ENCODE measurements around the gene CNIH1. TPM values are rescaled to one million over a fixed set of nuclear protein-coding genes. Genes with fewer than 3 reads are reported as not detected.
"Not testable (repeated sequence)": the region's sequence is repeated elsewhere in the genome, so short reads cannot be mapped to it uniquely, and the experiment has no call there.

The CNIH1 gene
- total and polyA plus RNA-seq, 5 donors from 2014 or later: 40.5 to 112 (median 94.5) TPM

DNA sequence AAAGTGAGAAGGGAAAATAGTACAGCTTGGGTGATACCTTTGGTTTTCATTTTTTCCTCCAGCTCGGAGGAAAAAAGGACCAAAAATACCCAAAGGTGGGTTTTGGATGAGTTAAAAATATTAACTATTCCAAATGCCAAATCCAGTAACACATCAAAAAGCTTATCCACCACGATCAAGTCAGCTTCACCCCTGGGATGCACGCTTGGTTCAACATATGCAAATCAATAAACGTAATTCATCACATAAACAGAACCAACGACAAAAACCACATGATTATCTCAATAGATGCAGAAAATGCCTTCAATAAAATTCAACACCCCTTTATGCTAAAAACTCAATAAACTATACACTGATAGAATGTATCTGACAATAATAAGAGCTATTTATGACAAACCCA, 62.3 kb downstream of the CNIH1 start:
- not testable (repeated sequence) for H3K4me3 ChIP-seq (ENCODE audit: low read depth, low read length); H3K27me3 ChIP-seq (ENCODE audit: control insufficient read depth, insufficient read depth, low read length); H3K9me3 ChIP-seq (ENCODE audit: control insufficient read depth in 2 of 2, low read length in 2 of 2); DNase-seq; H3K27ac ChIP-seq (ENCODE audit: insufficient read depth, low read length, poor library complexity, severe bottlenecking); H3K9me3 Mint-ChIP-seq; H3K4me1 ChIP-seq (ENCODE audit: control insufficient read depth, insufficient read depth, low read length, poor library complexity, severe bottlenecking); H3K36me3 ChIP-seq (ENCODE audit: control insufficient read depth, insufficient read depth, low read length); H3K4me3 Mint-ChIP-seq; H3K36me3 Mint-ChIP-seq; H3K27ac Mint-ChIP-seq; ATAC-seq (ENCODE audit: low read depth in 2 of 2); H3K4me1 Mint-ChIP-seq
- H3K27me3 Mint-ChIP-seq: peaks cover 46% of the 10 kb centered on the region

DNA sequence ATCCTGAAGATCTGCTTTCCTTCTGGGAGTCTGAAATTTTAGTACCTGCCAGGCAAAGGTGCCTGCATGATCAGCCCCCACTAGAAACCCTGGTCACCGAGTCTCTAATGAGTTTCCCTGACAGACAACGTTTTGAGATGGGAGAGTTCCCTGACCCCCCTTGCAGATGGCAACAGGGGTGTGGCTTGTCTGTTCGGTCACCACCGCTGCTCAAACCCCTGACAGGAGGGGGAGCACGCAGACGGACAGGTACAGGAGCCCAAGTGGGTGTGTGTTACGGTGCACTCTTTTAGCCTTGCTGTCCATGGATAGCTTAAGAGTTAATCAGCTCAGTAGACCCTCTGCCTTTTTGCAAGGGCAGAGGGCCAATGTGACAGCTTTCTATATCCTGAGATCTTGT, 63.7 kb downstream of the CNIH1 start:
- Mint-ChIP-seq H3K27ac (no peak overlapping the region), H3K4me1 (no peaks in the 10 kb centered on the region), H3K36me3 (peaks cover 3% of the 10 kb centered on the region), H3K4me3 (no peak overlapping the region), H3K9me3 (peaks cover 0 to 5% (median 0%) of the 10 kb centered on the region in 7 donors), H3K27me3 (peaks cover 46% of the 10 kb centered on the region)
- Histone ChIP-seq H3K4me1 (ENCODE audit: control insufficient read depth, insufficient read depth, low read length, poor library complexity, severe bottlenecking) (no peaks in the 10 kb centered on the region), H3K27me3 (ENCODE audit: control insufficient read depth, insufficient read depth, low read length) (peaks cover 3% of the 10 kb centered on the region), H3K36me3 (ENCODE audit: control insufficient read depth, insufficient read depth, low read length) (no peaks in the 10 kb centered on the region), H3K9me3 (ENCODE audit: control insufficient read depth in 2 of 2, low read length in 2 of 2) (peaks cover 0 to 2% of the 10 kb centered on the region in 2 experiments), H3K4me3 (ENCODE audit: low read depth, low read length) (no peak overlapping the region), H3K27ac (ENCODE audit: insufficient read depth, low read length, poor library complexity, severe bottlenecking) (no peak overlapping the region)
- ATAC-seq (ENCODE audit: low read depth in 2 of 2) (no peak), DNase-seq (no peak)

DNA sequence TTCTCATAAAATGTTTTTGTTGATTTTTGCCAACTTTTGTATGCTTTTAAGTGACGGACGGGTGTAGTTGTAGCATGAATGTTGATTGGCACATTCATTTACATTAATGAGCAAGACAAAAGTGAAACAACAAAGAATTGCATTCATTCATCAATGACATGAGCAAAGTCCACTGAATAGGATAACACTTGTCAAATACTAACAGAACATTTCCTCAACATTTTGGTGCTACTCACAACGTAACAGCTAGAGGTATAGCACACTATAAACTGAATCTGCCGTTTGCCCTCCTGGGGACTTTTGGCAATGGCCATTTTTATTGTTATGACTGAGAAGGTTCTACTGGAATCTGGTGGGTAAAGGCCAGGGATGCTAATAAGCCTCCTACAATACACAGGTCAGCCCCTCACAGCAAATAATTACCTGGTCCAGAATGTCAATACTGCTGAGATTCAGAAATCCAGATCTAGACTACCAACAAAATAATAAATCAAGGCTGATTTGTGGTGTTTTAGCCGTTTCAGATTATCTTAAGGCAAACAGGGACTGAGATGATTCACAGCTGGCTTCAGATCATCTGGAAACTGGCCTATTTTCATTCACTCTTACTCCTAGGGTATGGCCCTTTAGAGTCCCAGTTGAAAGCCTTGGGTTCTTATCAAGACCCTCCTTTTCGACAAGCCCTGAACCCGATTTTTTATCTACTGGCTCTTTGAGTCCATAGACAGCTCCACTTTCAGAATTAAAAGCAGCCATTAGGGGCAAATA, 66.9 kb downstream of the CNIH1 start:
- Mint-ChIP-seq H3K27ac (no peak overlapping the region), H3K4me3 (no peak overlapping the region), H3K9me3 (no peaks in the 10 kb centered on the region), H3K27me3 (peaks cover 46% of the 10 kb centered on the region), H3K4me1 (no peaks in the 10 kb centered on the region), H3K36me3 (peaks cover 3% of the 10 kb centered on the region)
- no peak overlapping the region for H3K4me3 ChIP-seq (ENCODE audit: low read depth, low read length)
- H3K27me3 ChIP-seq (ENCODE audit: control insufficient read depth, insufficient read depth, low read length): peaks cover 3% of the 10 kb centered on the region
- no peaks in the 10 kb centered on the region for H3K4me1 ChIP-seq (ENCODE audit: control insufficient read depth, insufficient read depth, low read length, poor library complexity, severe bottlenecking)
- no peaks in the 10 kb centered on the region for H3K36me3 ChIP-seq (ENCODE audit: control insufficient read depth, insufficient read depth, low read length)
- H3K9me3 ChIP-seq (ENCODE audit: control insufficient read depth in 2 of 2, low read length in 2 of 2): no peaks in the 10 kb centered on the region
- DNase-seq: no peak
- ATAC-seq (ENCODE audit: low read depth in 2 of 2): no peak
- no peak overlapping the region for H3K27ac ChIP-seq (ENCODE audit: insufficient read depth, low read length, poor library complexity, severe bottlenecking)

Other genes with a start within 250 kb of the CNIH1 start
- 9.3 TPM for gene CDKN3, start 44.4 kb downstream of the CNIH1 start, total RNA-seq
- gene CDKN3, start 44.4 kb downstream of the CNIH1 start, polyA plus RNA-seq: 10 to 100 TPM; 12.2 to 20.7 (median 17.2) TPM
- gene GMFB, start 47.6 kb upstream of the CNIH1 start, total RNA-seq: 30.7 TPM
- gene GMFB, start 47.6 kb upstream of the CNIH1 start, polyA plus RNA-seq: 10 to 100 TPM; 16.3 to 25.9 (median 19.4) TPM
- gene CGRRF1, start 68.5 kb upstream of the CNIH1 start, total RNA-seq: 27.7 TPM
- 10 to 100 TPM; 31.1 to 45.6 (median 33.4) TPM for gene CGRRF1, start 68.5 kb upstream of the CNIH1 start, polyA plus RNA-seq
- gene SAMD4A, start 125.8 kb upstream of the CNIH1 start, total RNA-seq: 7.9 TPM
- under 1 TPM in 3 of 4 donors, not detected in 1; 0.05 to 0.16 (median 0.10) TPM for gene SAMD4A, start 125.8 kb upstream of the CNIH1 start, polyA plus RNA-seq

Measured in CD4-positive, CD25-positive, alpha-beta regulatory T cell (primary cell).